Heart left ventricle (tissue), 13 donors: ENCODE data around the gene SNAP23.

ENCODE experiments used
- CTCF ChIP-seq, 12 donors: fragments of 200-600 bp; sonication (generic) in 4 of 12; IDR thresholded peaks; one replicate each; pipeline versions ENCODE4 v1.5.0 to v1.8.0; 2018 to 2022; ENCODE audit warnings: antibody characterized with exemption in 12 of 12, mild to moderate bottlenecking in 5 of 12
- POLR2A ChIP-seq, 2 donors: fragments of 450-650 bp; IDR thresholded peaks; one replicate each; pipeline ENCODE4 v1.6.1; 2017; ENCODE audit warnings: antibody characterized with exemption in 2 of 2, mild to moderate bottlenecking in 2 of 2, moderate library complexity in 2 of 2
- donor health status: ischemic (EF 13 %, LVEDD 7.1; RV severe dilation, severe dysfunction).
- donor health status: DM: no; HTN: yes; CAD: no.
- donor health status: DM: no; HTN: no; CAD: no.
- donor health status: ischemic (EF 25% LVEDD 6.9; RV normal size, moderate dysfunction).
- donor health status: ischemic (EF 25% LVEDD 5.7; RV mildly dilated, moderate dysfunction).
- donor health status: ischemic (EF 35%, LVEDD 5.7; RV mildly dilated, moderate dysfunction).
- donor health status: nonischemic (EF 11% LVEDD 7.7; RV severe dilation, severe dysfunction).
- donor health status: DM: yes; HTN: yes; CAD: no.
- donor health status: PGD.
- donor health status: ischemic (EF 29% LVEDD 5.4; RV normal size, mild dysfunction).
- donor health status: nonischemic (EF 23%, LVEDD 6.1; RV moderate dilation, normal function).

- TF ChIP-seq CTCF (IDR thresholded peaks at IDR 0.05), result no peak
- peak in 1 of 2 donors; percentile 80 for TF ChIP-seq POLR2A (IDR thresholded peaks at IDR 0.05)
Measured at GRCh38 chr15:42457445-42458442, 37.7 kb upstream of the SNAP23 start.
